GM18519 (cell line): Measurements from ENCODE around the gene RNF212.

Experiments used
- ATAC-seq: cut with Tn5 transposase; IDR thresholded peaks from one replicate; pipeline ENCODE4 v1.9.1; 2021; ENCODE audit warnings: mild to moderate bottlenecking, moderate library complexity; ENCODE audit not compliant: unreplicated experiment, low FRiP score

The RNF212 gene

DNA sequence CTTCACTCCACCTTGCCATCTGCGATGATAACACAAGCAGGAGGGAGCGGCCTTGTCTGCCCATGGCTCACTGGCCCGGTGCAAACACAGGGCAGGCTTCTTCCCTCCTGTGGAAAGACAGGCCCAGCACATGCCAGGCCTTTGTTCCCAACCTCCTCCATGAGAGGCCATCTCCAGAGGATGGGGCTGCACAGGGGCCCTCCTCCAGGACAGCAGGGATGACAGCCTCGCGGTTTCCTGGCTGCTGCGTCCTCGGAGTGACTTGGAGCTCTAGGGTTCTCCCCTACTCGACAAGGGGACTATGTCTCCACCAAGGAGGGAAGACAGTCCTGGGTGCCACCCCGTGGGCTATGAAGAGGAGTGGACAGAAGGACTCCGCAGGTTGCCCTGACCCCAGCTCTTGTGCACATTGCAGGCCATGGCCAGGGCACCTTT lies 21.8 kb downstream of the RNF212 start:
- no peak for ATAC-seq

- ATAC-seq: no peak
These were observed 22.6 kb downstream of the RNF212 start for GRCh38 chr4:1090465-1091440.

DNA sequence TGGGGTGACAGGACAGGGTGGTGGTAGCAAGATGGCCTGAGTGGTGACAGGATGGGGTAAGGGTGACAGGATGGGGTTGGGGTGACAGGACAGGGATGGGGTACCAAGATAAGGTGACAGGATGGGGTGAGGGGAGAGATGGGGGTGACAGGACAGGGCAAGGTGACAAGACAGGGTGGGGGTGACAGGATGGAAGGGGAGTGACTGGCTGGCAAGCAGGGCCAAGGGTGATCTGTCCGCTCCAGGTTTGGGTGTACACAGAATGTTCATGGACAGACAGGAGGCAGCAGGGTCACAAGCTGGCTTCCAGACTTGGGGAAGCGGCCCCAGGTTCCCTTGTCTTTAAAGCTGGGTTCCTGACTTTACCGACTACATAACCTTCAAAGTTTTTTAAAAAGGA lies 23.3 kb downstream of the RNF212 start:
- no peak for ATAC-seq

GRCh38 chr4:1087371-1087770 lies 26.0 kb downstream of the RNF212 start:
- no peak for ATAC-seq

DNA sequence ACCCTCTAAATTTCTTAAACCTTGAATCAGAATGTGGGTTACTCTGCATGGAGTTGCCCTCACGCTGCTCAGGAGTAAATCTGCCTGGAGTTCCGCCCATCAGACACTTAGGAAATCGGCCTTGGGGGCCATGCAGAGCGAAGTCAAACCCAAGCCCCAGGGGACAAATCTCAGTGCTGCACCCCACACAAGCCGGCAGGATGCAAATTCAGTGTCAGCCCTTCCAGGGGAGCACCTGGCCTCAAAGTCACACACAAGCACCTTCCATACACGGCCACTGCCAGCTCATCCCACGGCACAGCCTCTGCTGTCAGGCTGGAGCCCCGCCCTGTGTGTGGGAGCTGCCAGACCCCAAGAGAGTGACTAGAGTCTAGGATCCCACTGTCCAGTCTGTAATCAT lies 27.4 kb downstream of the RNF212 start:
- ATAC-seq: no peak

DNA sequence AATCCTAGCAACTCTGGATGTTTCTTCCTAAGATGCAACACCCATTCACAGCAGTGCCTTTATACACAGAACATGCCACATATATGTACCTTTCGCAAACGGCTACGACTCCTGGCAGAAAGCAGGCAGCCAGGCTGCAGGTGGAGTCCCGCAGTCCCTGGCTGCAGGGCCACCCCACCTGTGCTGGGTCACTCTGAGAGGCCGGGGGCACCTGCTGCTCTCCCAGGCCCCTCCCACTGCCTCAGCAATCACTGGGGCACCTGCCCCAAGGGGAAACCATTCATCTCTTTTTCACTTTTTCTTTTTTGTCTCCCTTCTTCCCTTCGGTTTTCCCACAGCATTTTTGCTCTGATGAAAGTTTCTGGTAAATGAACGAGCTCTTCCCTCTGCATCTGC lies 28.0 kb downstream of the RNF212 start:
- no peak for ATAC-seq

- ATAC-seq: no peak
These were observed 28.5 kb downstream of the RNF212 start for GRCh38 chr4:1084796-1085403.

DNA sequence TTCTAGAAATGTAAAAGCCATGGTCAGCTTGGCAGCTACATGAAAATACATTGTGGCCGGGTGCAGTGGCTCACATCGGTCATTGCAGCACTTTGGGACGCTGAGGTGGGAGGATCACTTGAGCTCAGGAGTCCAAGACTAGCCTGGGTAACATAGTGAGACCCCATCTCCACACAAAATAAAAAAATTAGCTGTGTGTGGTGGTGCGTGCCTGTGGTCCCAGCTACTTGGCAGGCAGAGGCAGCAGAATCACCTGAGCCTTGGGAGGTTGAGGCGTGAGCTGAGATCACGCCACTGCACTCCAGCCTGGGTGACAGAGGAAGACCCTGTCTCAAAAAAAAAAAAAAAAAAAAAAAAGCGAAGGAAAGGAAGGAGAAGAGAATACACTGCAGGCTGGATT lies 29.0 kb downstream of the RNF212 start:
- no peak for ATAC-seq

DNA sequence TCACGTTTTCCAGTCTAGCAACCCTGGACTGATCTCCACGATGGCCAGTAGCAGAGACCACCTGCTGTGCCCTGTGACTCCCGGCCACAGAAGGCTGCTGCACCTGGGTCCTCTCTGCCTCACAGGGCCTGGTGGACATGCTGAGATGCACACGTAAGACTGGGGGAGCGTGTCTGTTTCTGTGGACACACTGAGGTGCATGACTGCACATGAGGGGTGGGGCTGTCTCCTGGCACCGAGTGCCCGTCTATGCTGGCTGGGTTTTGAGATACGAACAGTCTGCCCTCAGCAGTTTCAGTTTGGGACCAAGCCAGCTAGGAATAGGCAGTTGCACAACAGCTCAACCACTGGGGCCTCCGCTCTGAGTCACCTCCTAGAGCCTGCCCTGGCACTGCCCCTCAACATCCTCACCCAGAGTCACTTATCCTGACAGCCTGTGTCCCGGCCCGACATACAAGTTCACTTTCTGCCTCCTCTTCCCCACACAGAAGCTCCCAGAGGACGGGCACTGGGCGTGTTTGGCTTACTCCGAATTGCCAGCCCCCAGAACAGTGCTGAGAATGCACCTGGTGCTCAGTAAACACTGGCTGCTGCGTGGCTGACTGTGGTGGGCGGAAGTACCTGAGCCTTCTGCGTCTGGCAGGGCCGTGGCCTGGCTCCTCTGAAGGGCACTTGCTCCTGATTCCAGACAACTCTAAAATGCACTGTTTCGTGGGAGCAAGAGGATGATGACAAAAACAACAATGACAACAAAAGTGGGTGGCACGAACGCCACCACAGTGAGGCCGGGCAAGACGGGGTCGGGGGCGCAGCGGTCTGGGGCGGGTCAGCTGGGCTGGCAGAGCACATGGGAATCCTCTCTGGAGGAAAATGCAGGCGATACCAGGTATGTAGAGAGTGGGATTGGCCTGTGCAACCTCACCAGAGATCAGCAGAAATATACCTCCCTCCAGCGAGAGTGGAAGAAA lies 30.9 kb downstream of the RNF212 start:
- ATAC-seq: no peak

GRCh38 chr4:1081689-1082040 lies 31.7 kb downstream of the RNF212 start:
- ATAC-seq: no peak

DNA sequence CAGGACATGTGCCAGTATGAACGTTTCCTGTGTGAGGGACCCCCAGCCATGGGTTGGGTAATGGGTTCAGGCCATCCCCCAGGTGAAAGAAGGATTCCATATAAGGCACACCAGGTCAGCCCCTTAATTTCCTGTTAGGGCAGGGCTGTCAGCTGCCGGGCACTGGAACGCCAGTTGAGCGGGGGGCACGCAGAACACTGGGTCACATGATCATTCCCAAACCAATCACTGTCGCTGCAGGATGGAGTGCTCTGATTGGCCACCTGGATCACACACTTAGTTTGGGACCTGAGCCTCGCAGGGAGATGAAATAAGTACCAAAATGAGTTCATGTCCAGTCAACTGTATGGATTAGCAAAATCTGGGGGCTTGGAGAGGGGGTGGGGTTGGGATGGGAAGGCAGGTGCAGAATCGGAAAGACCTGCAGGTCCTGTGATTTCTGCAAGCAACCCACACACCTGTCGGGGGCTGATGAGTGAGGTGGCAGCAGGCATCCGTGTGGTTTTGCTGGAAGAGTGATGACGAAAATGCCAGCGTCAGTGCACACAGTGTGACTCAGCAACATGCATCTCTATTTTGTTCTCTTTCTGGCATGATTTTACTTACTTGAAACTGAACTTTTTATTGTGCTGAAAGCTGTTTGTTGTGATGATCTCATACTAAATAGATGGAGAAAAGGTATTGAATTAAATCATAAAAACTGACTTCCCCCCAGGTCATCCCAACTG lies 32.2 kb downstream of the RNF212 start:
- no peak for ATAC-seq

- no peak for ATAC-seq
These were observed 32.9 kb downstream of the RNF212 start for GRCh38 chr4:1080432-1080831.

- no peak for ATAC-seq
These were observed 33.6 kb downstream of the RNF212 start for GRCh38 chr4:1079711-1080265.

- no peak for ATAC-seq
These were observed 34.9 kb downstream of the RNF212 start for GRCh38 chr4:1078490-1078889.

- ATAC-seq: no peak
These were observed 35.5 kb downstream of the RNF212 start for GRCh38 chr4:1077711-1078477.

GRCh38 chr4:1075809-1076699 lies 37.3 kb downstream of the RNF212 start:
- no peak for ATAC-seq

- no peak for ATAC-seq
These were observed 38.1 kb downstream of the RNF212 start for GRCh38 chr4:1075225-1075624.

DNA sequence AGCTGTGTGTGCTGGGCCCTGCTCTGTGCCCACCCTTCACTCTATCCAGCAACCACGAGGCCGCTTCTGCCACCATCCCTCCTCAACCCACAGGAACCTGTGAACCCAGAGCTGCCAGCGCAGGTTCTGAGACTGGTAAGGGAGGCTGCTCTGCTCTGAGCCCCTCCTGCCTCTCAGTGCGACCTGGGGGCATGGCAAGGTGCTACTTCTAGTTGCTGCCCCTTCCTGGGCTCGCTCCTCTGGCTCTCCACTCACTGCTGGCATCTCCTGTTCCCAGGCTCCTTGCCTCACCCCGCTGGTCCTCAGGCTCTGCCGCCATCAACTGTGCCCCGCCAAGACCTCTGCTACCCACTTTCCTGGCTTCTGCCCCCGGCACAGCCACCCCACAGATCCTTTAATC lies 39.3 kb downstream of the RNF212 start:
- ATAC-seq: no peak
